ENCODE results near the gene CCR5.
"Not testable (repeated sequence)": the region's sequence is repeated elsewhere in the genome, so short reads cannot be mapped to it uniquely, and the experiment has no call there.

Gene CCR5

GRCh38 chr3:46383951-46384330, 13.2 kb downstream of the CCR5 start:
- TF ChIP-seq CTCF (IDR thresholded peaks at IDR 0.05; ENCODE audit: low read length), result no peak
- no peak for TF ChIP-seq EZH2 (IDR thresholded peaks at IDR 0.05; ENCODE audit: borderline replicate concordance, low read length)
- Histone ChIP-seq H3K9me2 (ENCODE audit: low read depth, low read length) (no peaks in the 10 kb centered on the region), H2AFZ (ENCODE audit: low read length) (no peak overlapping the region), H4K20me1 (ENCODE audit: insufficient read depth, low read length) (no peaks in the 10 kb centered on the region), H3K4me3 (ENCODE audit: low read depth, low read length, poor library complexity, severe bottlenecking) (no peak overlapping the region), H3K9ac (ENCODE audit: low read length) (no peak overlapping the region), H3K36me3 (ENCODE audit: insufficient read depth, low read length) (no peaks in the 10 kb centered on the region), H3K27ac (ENCODE audit: low read depth, low read length, poor library complexity, severe bottlenecking) (no peak overlapping the region), H3K27me3 (ENCODE audit: insufficient read depth, low read length) (no peaks in the 10 kb centered on the region; the same call in 1 of the 2 replicates), H3K79me2 (ENCODE audit: insufficient read depth, low read length) (no peaks in the 10 kb centered on the region), H3K4me2 (ENCODE audit: low read length) (no peak overlapping the region), H3K4me1 (ENCODE audit: insufficient read depth, low read length, severe bottlenecking) (no peaks in the 10 kb centered on the region), H3K9me3 (ENCODE audit: low read length) (no peaks in the 10 kb centered on the region), H3F3A (ENCODE audit: insufficient read depth, low read length) (no peaks in the 10 kb centered on the region)

- H3K9me3 ChIP-seq (ENCODE audit: low read length), result no peaks in the 10 kb centered on the region
- no peak overlapping the region for H2AFZ ChIP-seq (ENCODE audit: low read length)
- no peaks in the 10 kb centered on the region; the same call in 1 of the 2 replicates for H3K27me3 ChIP-seq (ENCODE audit: insufficient read depth, low read length)
- no peaks in the 10 kb centered on the region for H3K79me2 ChIP-seq (ENCODE audit: insufficient read depth, low read length)
- no peak overlapping the region for H3K9ac ChIP-seq (ENCODE audit: low read length)
- no peak overlapping the region for H3K4me3 ChIP-seq (ENCODE audit: low read depth, low read length, poor library complexity, severe bottlenecking)
- no peaks in the 10 kb centered on the region for H3K9me2 ChIP-seq (ENCODE audit: low read depth, low read length)
- H3K4me1 ChIP-seq (ENCODE audit: insufficient read depth, low read length, severe bottlenecking), result no peaks in the 10 kb centered on the region
- H3F3A ChIP-seq (ENCODE audit: insufficient read depth, low read length), result no peaks in the 10 kb centered on the region
- H3K36me3 ChIP-seq (ENCODE audit: insufficient read depth, low read length), result no peaks in the 10 kb centered on the region
- H3K27ac ChIP-seq (ENCODE audit: low read depth, low read length, poor library complexity, severe bottlenecking), result no peak overlapping the region
- no peak overlapping the region for H3K4me2 ChIP-seq (ENCODE audit: low read length)
- TF ChIP-seq EZH2 (IDR thresholded peaks at IDR 0.05; ENCODE audit: borderline replicate concordance, low read length) (no peak), CTCF (IDR thresholded peaks at IDR 0.05; ENCODE audit: low read length) (no peak)
- no peaks in the 10 kb centered on the region for H4K20me1 ChIP-seq (ENCODE audit: insufficient read depth, low read length)
Measured at GRCh38 chr3:46386205-46386604, 15.5 kb downstream of the CCR5 start.

GRCh38 chr3:46388847-46389246, 18.1 kb downstream of the CCR5 start:
- H3K9ac ChIP-seq (ENCODE audit: low read length); H3K4me1 ChIP-seq (ENCODE audit: insufficient read depth, low read length, severe bottlenecking); H2AFZ ChIP-seq (ENCODE audit: low read length); H3K79me2 ChIP-seq (ENCODE audit: insufficient read depth, low read length); H4K20me1 ChIP-seq (ENCODE audit: insufficient read depth, low read length); H3K27ac ChIP-seq (ENCODE audit: low read depth, low read length, poor library complexity, severe bottlenecking); H3K27me3 ChIP-seq (ENCODE audit: insufficient read depth, low read length); H3K4me3 ChIP-seq (ENCODE audit: low read depth, low read length, poor library complexity, severe bottlenecking); H3F3A ChIP-seq (ENCODE audit: insufficient read depth, low read length); H3K9me3 ChIP-seq (ENCODE audit: low read length); H3K9me2 ChIP-seq (ENCODE audit: low read depth, low read length); H3K36me3 ChIP-seq (ENCODE audit: insufficient read depth, low read length); H3K4me2 ChIP-seq (ENCODE audit: low read length): not testable (repeated sequence)

- H2AFZ ChIP-seq (ENCODE audit: low read length), result no peak overlapping the region
- TF ChIP-seq CTCF (IDR thresholded peaks at IDR 0.05; ENCODE audit: low read length), result no peak
- H3K9me3 ChIP-seq (ENCODE audit: low read length), result no peaks in the 10 kb centered on the region
- no peaks in the 10 kb centered on the region for H4K20me1 ChIP-seq (ENCODE audit: insufficient read depth, low read length)
- H3K79me2 ChIP-seq (ENCODE audit: insufficient read depth, low read length), result no peaks in the 10 kb centered on the region
- H3K4me3 ChIP-seq (ENCODE audit: low read depth, low read length, poor library complexity, severe bottlenecking), result no peak overlapping the region
- no peak overlapping the region for H3K27ac ChIP-seq (ENCODE audit: low read depth, low read length, poor library complexity, severe bottlenecking)
- H3K9ac ChIP-seq (ENCODE audit: low read length), result no peak overlapping the region
- no peaks in the 10 kb centered on the region for H3K36me3 ChIP-seq (ENCODE audit: insufficient read depth, low read length)
- H3K4me1 ChIP-seq (ENCODE audit: insufficient read depth, low read length, severe bottlenecking), result no peaks in the 10 kb centered on the region
- no peaks in the 10 kb centered on the region for H3K9me2 ChIP-seq (ENCODE audit: low read depth, low read length)
- no peaks in the 10 kb centered on the region for H3F3A ChIP-seq (ENCODE audit: insufficient read depth, low read length)
- H3K4me2 ChIP-seq (ENCODE audit: low read length), result no peak overlapping the region
- no peaks in the 10 kb centered on the region; the same call in 1 of the 2 replicates for H3K27me3 ChIP-seq (ENCODE audit: insufficient read depth, low read length)
Measured at GRCh38 chr3:46389306-46389705, 18.6 kb downstream of the CCR5 start.

GRCh38 chr3:46391526-46391925, 20.8 kb downstream of the CCR5 start:
- not testable (repeated sequence) for H3K4me2 ChIP-seq (ENCODE audit: low read length); H3K27ac ChIP-seq (ENCODE audit: low read depth, low read length, poor library complexity, severe bottlenecking); H3K4me1 ChIP-seq (ENCODE audit: insufficient read depth, low read length, severe bottlenecking); H3F3A ChIP-seq (ENCODE audit: insufficient read depth, low read length); H2AFZ ChIP-seq (ENCODE audit: low read length); H4K20me1 ChIP-seq (ENCODE audit: insufficient read depth, low read length); H3K27me3 ChIP-seq (ENCODE audit: insufficient read depth, low read length); H3K36me3 ChIP-seq (ENCODE audit: insufficient read depth, low read length); H3K9me2 ChIP-seq (ENCODE audit: low read depth, low read length); H3K9ac ChIP-seq (ENCODE audit: low read length); H3K79me2 ChIP-seq (ENCODE audit: insufficient read depth, low read length); H3K4me3 ChIP-seq (ENCODE audit: low read depth, low read length, poor library complexity, severe bottlenecking); H3K9me3 ChIP-seq (ENCODE audit: low read length)
